ENCODE results near the gene HSPA4.

HSPA4 gene

DNA sequence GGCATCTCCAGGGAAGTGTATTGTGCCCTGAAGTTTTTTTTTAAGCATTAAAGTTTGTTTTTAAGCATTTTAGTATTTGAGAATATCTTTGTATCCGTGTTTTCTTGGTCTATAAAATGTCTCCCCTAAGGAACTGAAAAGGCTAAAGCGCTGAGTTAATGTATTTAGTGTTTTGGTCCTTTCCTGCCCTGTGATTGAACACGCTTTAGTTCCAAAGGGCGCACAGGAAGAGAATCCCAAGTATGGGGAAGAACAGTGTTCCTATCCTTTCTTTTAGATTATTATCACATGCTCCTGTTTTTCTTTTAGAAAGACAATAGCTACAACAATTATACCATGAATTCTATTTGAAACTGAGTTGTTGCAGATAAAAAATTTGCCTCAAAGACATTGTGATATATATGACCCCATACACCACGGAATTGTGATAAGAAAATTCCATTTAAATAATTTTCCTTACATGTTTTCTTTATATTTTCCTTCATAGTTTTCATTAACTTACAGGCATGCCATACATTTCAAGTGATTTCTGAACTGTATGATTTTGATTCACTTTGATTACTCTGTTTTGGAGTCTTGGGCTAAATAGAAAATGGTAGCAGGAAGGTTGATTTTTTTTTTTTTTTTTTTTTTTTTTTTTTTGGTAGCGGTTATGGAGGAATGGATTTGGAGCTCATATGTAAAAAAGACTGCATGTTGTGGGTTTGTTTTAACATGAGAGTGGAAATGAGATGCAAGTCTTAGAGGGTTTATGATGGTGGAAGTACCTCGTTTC lies 3.1 kb downstream of the HSPA4 start:
- H3K14ac ChIP-seq (ENCODE audit: low read length in 2 of 2) = no peak overlapping the region
- no peaks in the 10 kb centered on the region for H3K9me3 ChIP-seq (ENCODE audit: control insufficient read depth, low read length)
- no peak overlapping the region for H2BK120ac ChIP-seq (ENCODE audit: low read depth, low read length)
- H3K4me2 ChIP-seq (ENCODE audit: low read length, poor library complexity, severe bottlenecking) = no peak overlapping the region
- no peak overlapping the region for H3K4ac ChIP-seq (ENCODE audit: low read depth in 1 of 2, low read length in 2 of 2)
- no peak overlapping the region for H4K91ac ChIP-seq (ENCODE audit: low read length)
- no peak for DNase-seq
- no peak overlapping the region for H2AK5ac ChIP-seq (ENCODE audit: low read length, severe bottlenecking)
- no peak overlapping the region for H3K18ac ChIP-seq (ENCODE audit: low read depth in 1 of 2, low read length in 2 of 2)
- H3K4me1 ChIP-seq (ENCODE audit: control insufficient read depth, insufficient read depth, low read depth, low read length) = peaks cover 8% of the 10 kb centered on the region
- peaks cover 0 to 8% of the 10 kb centered on the region in 2 experiments for H3K36me3 ChIP-seq (ENCODE audit: control insufficient read depth in 1 of 2, insufficient read depth in 2 of 2, low read depth in 1 of 2, low read length in 2 of 2)
- no peak overlapping the region for H2BK12ac ChIP-seq (ENCODE audit: low read length in 2 of 2)
- H3K27ac ChIP-seq (ENCODE audit: low read length, poor library complexity, severe bottlenecking) = no peak overlapping the region
- no peak overlapping the region for H3K23ac ChIP-seq (ENCODE audit: low read length in 2 of 2)
- H3K27me3 ChIP-seq (ENCODE audit: control insufficient read depth in 1 of 2, insufficient read depth in 1 of 2, low read length in 2 of 2) = no peaks in the 10 kb centered on the region
- H2BK5ac ChIP-seq (ENCODE audit: low read depth, low read length, poor library complexity, severe bottlenecking) = no peak overlapping the region
- H3K4me3 ChIP-seq (ENCODE audit: insufficient read depth in 1 of 2, low read depth in 1 of 2, low read length in 2 of 2) = no peak overlapping the region
- 100% methylated on average over 3 of the region's 7 CpGs for WGBS
- H3K9ac ChIP-seq (ENCODE audit: low read length) = no peak overlapping the region
- H2AFZ ChIP-seq (ENCODE audit: low read depth, low read length) = no peak overlapping the region
- H4K8ac ChIP-seq (ENCODE audit: low read length) = no peak overlapping the region
- peaks cover 4% of the 10 kb centered on the region for H3K79me1 ChIP-seq (replicated peaks; ENCODE audit: low read length, poor library complexity, severe bottlenecking)
- H2BK15ac ChIP-seq (ENCODE audit: low read depth, poor library complexity, severe bottlenecking) = no peak overlapping the region

DNA sequence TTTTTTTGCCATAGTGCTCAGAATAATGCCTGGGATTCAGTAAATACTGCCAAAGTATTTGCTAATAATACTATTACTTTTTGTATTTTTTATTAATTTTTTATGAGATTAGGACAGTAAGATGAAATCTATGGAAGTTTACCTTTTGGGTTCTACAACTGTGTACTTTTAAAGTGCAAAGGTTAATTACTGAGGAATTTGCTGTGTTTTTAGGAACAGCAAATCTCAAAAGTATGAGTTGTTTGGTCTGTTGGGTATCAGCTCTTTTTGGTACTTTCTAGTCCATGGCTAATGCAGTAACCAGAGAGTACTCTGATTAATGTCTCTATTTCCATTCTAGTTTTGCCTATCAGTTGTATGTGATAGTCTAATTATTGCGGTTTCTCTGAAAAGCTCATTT lies 5.1 kb downstream of the HSPA4 start:
- Histone ChIP-seq H3K23ac (ENCODE audit: low read length in 2 of 2) (no peak overlapping the region), H3K27me3 (ENCODE audit: control insufficient read depth in 1 of 2, insufficient read depth in 1 of 2, low read length in 2 of 2) (no peaks in the 10 kb centered on the region), H3K79me1 (replicated peaks; ENCODE audit: low read length, poor library complexity, severe bottlenecking) (no peaks in the 10 kb centered on the region), H3K36me3 (ENCODE audit: control insufficient read depth in 1 of 2, insufficient read depth in 2 of 2, low read depth in 1 of 2, low read length in 2 of 2) (peaks cover 0 to 8% of the 10 kb centered on the region in 2 experiments), H3K9ac (ENCODE audit: low read length) (no peak overlapping the region), H3K9me3 (ENCODE audit: control insufficient read depth, low read length) (no peaks in the 10 kb centered on the region), H3K4me3 (ENCODE audit: insufficient read depth in 1 of 2, low read depth in 1 of 2, low read length in 2 of 2) (no peak overlapping the region), H3K4ac (ENCODE audit: low read depth in 1 of 2, low read length in 2 of 2) (no peak overlapping the region), H3K4me2 (ENCODE audit: low read length, poor library complexity, severe bottlenecking) (no peak overlapping the region), H2BK12ac (ENCODE audit: low read length in 2 of 2) (no peak overlapping the region), H3K27ac (ENCODE audit: low read length, poor library complexity, severe bottlenecking) (no peak overlapping the region), H4K91ac (ENCODE audit: low read length) (no peak overlapping the region), H4K8ac (ENCODE audit: low read length) (no peak overlapping the region), H3K18ac (ENCODE audit: low read depth in 1 of 2, low read length in 2 of 2) (no peak overlapping the region), H2BK15ac (ENCODE audit: low read depth, poor library complexity, severe bottlenecking) (no peak overlapping the region), H3K4me1 (ENCODE audit: control insufficient read depth, insufficient read depth, low read depth, low read length) (peaks cover 8% of the 10 kb centered on the region), H2AFZ (ENCODE audit: low read depth, low read length) (no peak overlapping the region), H3K14ac (ENCODE audit: low read length in 2 of 2) (no peak overlapping the region), H2AK5ac (ENCODE audit: low read length, severe bottlenecking) (no peak overlapping the region), H2BK120ac (ENCODE audit: low read depth, low read length) (no peak overlapping the region), H2BK5ac (ENCODE audit: low read depth, low read length, poor library complexity, severe bottlenecking) (no peak overlapping the region)
- DNase-seq = no peak
- 100% methylated on average over 1 of the region's 1 CpG for WGBS

DNA sequence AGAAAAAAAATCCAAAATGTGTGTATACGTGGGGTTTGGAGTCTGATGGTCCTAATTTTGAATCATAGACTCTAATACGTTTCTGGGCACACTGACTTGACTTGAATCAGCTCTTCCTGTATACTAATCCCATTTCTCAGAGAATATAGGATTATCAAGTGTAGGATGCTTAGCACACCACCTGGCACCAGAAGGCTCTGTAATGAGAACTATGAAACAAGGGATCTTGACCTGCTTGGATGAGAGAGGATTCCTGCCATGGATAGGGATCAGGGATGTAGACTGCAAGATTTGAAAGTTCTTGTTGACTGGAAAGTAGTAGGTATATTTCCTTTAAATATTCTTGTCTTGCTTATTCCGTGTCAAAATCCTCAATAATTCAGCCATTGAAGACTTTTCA lies 7.8 kb downstream of the HSPA4 start:
- no peak overlapping the region for H2BK12ac ChIP-seq (ENCODE audit: low read length in 2 of 2)
- H2AK5ac ChIP-seq (ENCODE audit: low read length, severe bottlenecking) = no peak overlapping the region
- H3K4me2 ChIP-seq (ENCODE audit: low read length, poor library complexity, severe bottlenecking) = no peak overlapping the region
- DNase-seq = no peak
- H2BK120ac ChIP-seq (ENCODE audit: low read depth, low read length) = no peak overlapping the region
- no peak overlapping the region for H3K23ac ChIP-seq (ENCODE audit: low read length in 2 of 2)
- no peaks in the 10 kb centered on the region for H3K27me3 ChIP-seq (ENCODE audit: control insufficient read depth in 1 of 2, insufficient read depth in 1 of 2, low read length in 2 of 2)
- no peak overlapping the region for H3K4me3 ChIP-seq (ENCODE audit: insufficient read depth in 1 of 2, low read depth in 1 of 2, low read length in 2 of 2)
- H3K36me3 ChIP-seq (ENCODE audit: control insufficient read depth in 1 of 2, insufficient read depth in 2 of 2, low read depth in 1 of 2, low read length in 2 of 2) = peaks cover 0 to under 1% of the 10 kb centered on the region in 2 experiments
- no peak overlapping the region for H2BK15ac ChIP-seq (ENCODE audit: low read depth, poor library complexity, severe bottlenecking)
- H3K9ac ChIP-seq (ENCODE audit: low read length) = no peak overlapping the region
- no peaks in the 10 kb centered on the region for H3K9me3 ChIP-seq (ENCODE audit: control insufficient read depth, low read length)
- H3K27ac ChIP-seq (ENCODE audit: low read length, poor library complexity, severe bottlenecking) = no peak overlapping the region
- no peak overlapping the region for H2AFZ ChIP-seq (ENCODE audit: low read depth, low read length)
- WGBS = no CpG with 5 or more reads among the region's 3 CpGs
- no peak overlapping the region for H3K4ac ChIP-seq (ENCODE audit: low read depth in 1 of 2, low read length in 2 of 2)
- H2BK5ac ChIP-seq (ENCODE audit: low read depth, low read length, poor library complexity, severe bottlenecking) = no peak overlapping the region
- H3K79me1 ChIP-seq (replicated peaks; ENCODE audit: low read length, poor library complexity, severe bottlenecking) = no peaks in the 10 kb centered on the region
- no peak overlapping the region for H3K14ac ChIP-seq (ENCODE audit: low read length in 2 of 2)
- no peak overlapping the region for H3K18ac ChIP-seq (ENCODE audit: low read depth in 1 of 2, low read length in 2 of 2)
- no peak overlapping the region for H4K91ac ChIP-seq (ENCODE audit: low read length)
- H4K8ac ChIP-seq (ENCODE audit: low read length) = no peak overlapping the region
- peaks cover 3% of the 10 kb centered on the region for H3K4me1 ChIP-seq (ENCODE audit: control insufficient read depth, insufficient read depth, low read depth, low read length)

DNA sequence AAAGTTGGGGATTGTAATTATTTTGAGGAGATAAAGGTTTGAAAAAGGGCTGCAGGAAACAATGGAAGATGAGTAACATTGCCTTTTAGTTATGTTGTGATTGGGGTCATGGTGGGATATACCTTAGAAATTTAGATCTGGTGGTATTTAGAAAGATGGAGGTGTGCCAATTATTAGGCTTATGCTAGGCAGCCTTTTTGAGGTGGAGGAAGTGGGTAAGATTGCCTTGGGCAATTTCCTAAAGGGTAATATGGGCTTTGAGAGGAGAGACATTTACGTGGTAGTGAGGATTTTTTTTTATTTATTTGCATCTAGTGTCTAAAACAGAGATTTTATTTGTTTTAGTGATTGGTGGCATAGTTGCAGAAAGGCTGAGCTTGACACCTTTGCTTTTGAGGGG lies 10.5 kb downstream of the HSPA4 start:
- Histone ChIP-seq H3K4me3 (ENCODE audit: insufficient read depth in 1 of 2, low read depth in 1 of 2, low read length in 2 of 2) (no peak overlapping the region), H2BK15ac (ENCODE audit: low read depth, poor library complexity, severe bottlenecking) (no peak overlapping the region), H3K14ac (ENCODE audit: low read length in 2 of 2) (no peak overlapping the region), H3K79me1 (replicated peaks; ENCODE audit: low read length, poor library complexity, severe bottlenecking) (peaks cover 5% of the 10 kb centered on the region), H4K8ac (ENCODE audit: low read length) (no peak overlapping the region), H3K9me3 (ENCODE audit: control insufficient read depth, low read length) (no peaks in the 10 kb centered on the region), H3K18ac (ENCODE audit: low read depth in 1 of 2, low read length in 2 of 2) (no peak overlapping the region), H3K4me1 (ENCODE audit: control insufficient read depth, insufficient read depth, low read depth, low read length) (peaks cover under 1% of the 10 kb centered on the region), H3K4ac (ENCODE audit: low read depth in 1 of 2, low read length in 2 of 2) (no peak overlapping the region), H2AFZ (ENCODE audit: low read depth, low read length) (no peak overlapping the region), H2BK120ac (ENCODE audit: low read depth, low read length) (no peak overlapping the region), H2BK5ac (ENCODE audit: low read depth, low read length, poor library complexity, severe bottlenecking) (no peak overlapping the region), H3K4me2 (ENCODE audit: low read length, poor library complexity, severe bottlenecking) (no peak overlapping the region), H4K91ac (ENCODE audit: low read length) (no peak overlapping the region), H3K23ac (ENCODE audit: low read length in 2 of 2) (no peak overlapping the region), H3K27ac (ENCODE audit: low read length, poor library complexity, severe bottlenecking) (no peak overlapping the region), H3K9ac (ENCODE audit: low read length) (no peak overlapping the region), H3K27me3 (ENCODE audit: control insufficient read depth in 1 of 2, insufficient read depth in 1 of 2, low read length in 2 of 2) (no peaks in the 10 kb centered on the region), H2BK12ac (ENCODE audit: low read length in 2 of 2) (no peak overlapping the region), H2AK5ac (ENCODE audit: low read length, severe bottlenecking) (no peak overlapping the region), H3K36me3 (ENCODE audit: control insufficient read depth in 1 of 2, insufficient read depth in 2 of 2, low read depth in 1 of 2, low read length in 2 of 2) (peaks cover 0 to 26% of the 10 kb centered on the region in 2 experiments)
- no peak for DNase-seq
- WGBS = 97% methylated on average over 1 of the region's 1 CpG
